Mucosa of descending colon (tissue), 3 donors: ENCODE measurements around the gene PLEKHM2. TPM values are rescaled to one million over a fixed set of nuclear protein-coding genes. Genes with fewer than 3 reads are reported as not detected.

Experiments
- ATAC-seq: fragments of 200-7000 bp; cut with Tn5 transposase; one replicate; pipeline ENCODE4 v1.9.1; 2020; ENCODE audit warnings: mild to moderate bottlenecking, moderate library complexity
- DNase-seq, 3 donors: peaks; one replicate each; pipeline ENCODE4 v3.0.0-alpha.2; 2020
- H3K36me3 ChIP-seq: fragments of 200-600 bp; one replicate; pipeline ENCODE4 v1.8.0; 2021; ENCODE audit warnings: low read depth, mild to moderate bottlenecking
- H3K4me1 ChIP-seq: fragments of 200-600 bp; one replicate; pipeline ENCODE4 v1.8.0; 2021; ENCODE audit warnings: low read depth, mild to moderate bottlenecking
- H3K4me3 ChIP-seq: fragments of 200-600 bp; one replicate; pipeline ENCODE4 v1.8.0; 2021; ENCODE audit warnings: mild to moderate bottlenecking
- H3K9me3 ChIP-seq: fragments of 200-600 bp; one replicate; pipeline ENCODE4 v1.8.0; 2021; ENCODE audit warnings: mild to moderate bottlenecking
- intact Hi-C, 2 donors: fragments of 100-400 bp; cut with DNase I in 1 of 2; cut with micrococcal nuclease in 1 of 2; formaldehyde crosslinking; loops; one replicate each; pipeline versions ENCODE4 v1.11.0 to v1.11.1; 2022; cut with DNase I, micrococcal nuclease
- total RNA-seq, 3 donors: library from RNA; stranded (reverse); fragmentation: NEBNext Ultra II Directional in 2 of 3; extraction: Animal tissue kit (Norgen Biotek cat#: 25700) in 2 of 3; gene quantifications; one replicate each; pipeline versions ENCODE4 v1.2.1 to v1.2.4, GENCODE V29; 2021 to 2023
- TF ChIP-seq, protein P1 (sequence below): fragments of 200-600 bp; IDR thresholded peaks from one replicate; pipeline ENCODE4 v1.8.0; 2022; ENCODE audit warnings: antibody characterized with exemption, mild to moderate bottlenecking
- donor health status: DM: no; HTN: no; CAD: no; lungs with moderate emphysema.
- donor health status: DM: no; HTN: no; CAD: no.
- donor health status: DM: no; HTN: yes; CAD: no.

The PLEKHM2 gene
- total RNA-seq, 3 donors from 2014 or later, result 32.2 to 57.3 (median 36.2) TPM

DNA sequence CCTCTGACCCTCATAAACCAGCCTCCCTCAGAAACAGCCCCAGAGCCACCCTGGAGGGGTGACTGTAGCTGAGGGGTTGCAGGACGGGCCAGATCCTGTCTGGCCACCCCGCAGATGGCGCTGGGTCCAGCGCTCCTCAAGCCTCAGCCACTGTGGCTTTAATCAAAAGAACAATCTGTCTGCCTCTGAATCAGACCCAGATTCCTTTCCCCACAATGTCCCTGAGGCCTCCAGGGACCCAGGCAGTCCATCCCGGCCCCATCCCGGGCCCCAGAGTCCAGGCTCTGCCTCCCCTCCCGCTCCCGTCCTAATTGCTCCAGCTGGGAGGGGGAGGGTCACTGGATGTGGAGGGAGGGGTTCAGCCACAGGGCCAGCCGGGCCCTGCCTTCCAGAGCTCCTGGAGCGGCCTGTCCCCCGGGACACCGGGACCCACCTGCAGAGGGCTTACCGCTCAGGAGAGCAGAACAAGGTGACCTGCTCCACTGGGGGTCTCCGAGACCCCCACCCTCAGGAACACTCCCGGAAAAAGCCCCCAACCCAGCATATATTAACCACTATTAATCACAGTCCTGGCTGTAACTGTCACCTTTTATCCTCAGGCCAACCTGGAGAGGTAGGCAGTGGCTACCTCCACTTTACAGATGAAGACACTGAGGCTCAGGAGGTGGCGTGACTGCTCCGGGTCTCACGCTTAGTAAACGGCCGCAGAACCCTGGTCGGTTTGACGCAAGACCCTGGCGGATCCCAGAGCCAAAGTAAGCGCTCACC is 73.6 kb downstream of the PLEKHM2 start:
- H3K4me1 ChIP-seq, result peaks cover 27% of the 10 kb centered on the region
- intact Hi-C loops, result no loop called here
- TF ChIP-seq, protein P1, sequence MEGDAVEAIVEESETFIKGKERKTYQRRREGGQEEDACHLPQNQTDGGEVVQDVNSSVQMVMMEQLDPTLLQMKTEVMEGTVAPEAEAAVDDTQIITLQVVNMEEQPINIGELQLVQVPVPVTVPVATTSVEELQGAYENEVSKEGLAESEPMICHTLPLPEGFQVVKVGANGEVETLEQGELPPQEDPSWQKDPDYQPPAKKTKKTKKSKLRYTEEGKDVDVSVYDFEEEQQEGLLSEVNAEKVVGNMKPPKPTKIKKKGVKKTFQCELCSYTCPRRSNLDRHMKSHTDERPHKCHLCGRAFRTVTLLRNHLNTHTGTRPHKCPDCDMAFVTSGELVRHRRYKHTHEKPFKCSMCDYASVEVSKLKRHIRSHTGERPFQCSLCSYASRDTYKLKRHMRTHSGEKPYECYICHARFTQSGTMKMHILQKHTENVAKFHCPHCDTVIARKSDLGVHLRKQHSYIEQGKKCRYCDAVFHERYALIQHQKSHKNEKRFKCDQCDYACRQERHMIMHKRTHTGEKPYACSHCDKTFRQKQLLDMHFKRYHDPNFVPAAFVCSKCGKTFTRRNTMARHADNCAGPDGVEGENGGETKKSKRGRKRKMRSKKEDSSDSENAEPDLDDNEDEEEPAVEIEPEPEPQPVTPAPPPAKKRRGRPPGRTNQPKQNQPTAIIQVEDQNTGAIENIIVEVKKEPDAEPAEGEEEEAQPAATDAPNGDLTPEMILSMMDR, result no peak
- no peaks in the 10 kb centered on the region for H3K36me3 ChIP-seq
- DNase-seq (peak; percentile 56 to 76 (median 69)), ATAC-seq (peak; percentile 56)
- peak overlapping the region; percentile 22 for H3K4me3 ChIP-seq
- no peaks in the 10 kb centered on the region for H3K9me3 ChIP-seq

GRCh38 chr1:15758343-15758931 is 74.3 kb downstream of the PLEKHM2 start, which contains the start of gene FBLIM1:
Gene FBLIM1, plus strand, starts transcription at chr1:15758795. Its CDS starts 6,189 bp downstream, at chr1:15764984.
- ATAC-seq (peak; percentile 8), DNase-seq (peak in 2 of 3 donors; percentile 46 to 49)
- H3K4me1 ChIP-seq, result peaks cover 33% of the 10 kb centered on the region
- peak within 1 kb of the TSS; percentile 36 for H3K4me3 ChIP-seq
- TF ChIP-seq, protein P1, result no peak
- H3K36me3 ChIP-seq, result no peaks in the 10 kb centered on the region
- H3K9me3 ChIP-seq, result no peaks in the 10 kb centered on the region
- intact Hi-C loops, result no loop called here

- H3K4me1 ChIP-seq, result peaks cover 40% of the 10 kb centered on the region
- peak overlapping the region; percentile 36 for H3K4me3 ChIP-seq
- intact Hi-C loops, result no loop called here
- TF ChIP-seq, protein P1, result no peak
- H3K9me3 ChIP-seq, result no peaks in the 10 kb centered on the region
- peak in 1 of 3 donors; percentile 48 for DNase-seq
- peak; percentile 2 for ATAC-seq
- peaks cover 1% of the 10 kb centered on the region for H3K36me3 ChIP-seq
These were observed 75.0 kb downstream of the PLEKHM2 start for GRCh38 chr1:15758953-15759661.

- intact Hi-C loops, result no loop called here
- ATAC-seq (no peak), DNase-seq (peak in 2 of 3 donors; percentile 58 to 62)
- Histone ChIP-seq H3K36me3 (peaks cover 12% of the 10 kb centered on the region), H3K4me3 (no peak overlapping the region), H3K4me1 (peaks cover 48% of the 10 kb centered on the region), H3K9me3 (no peaks in the 10 kb centered on the region)
- TF ChIP-seq, protein P1, result no peak
These were observed 76.5 kb downstream of the PLEKHM2 start for GRCh38 chr1:15760520-15761211.

DNA sequence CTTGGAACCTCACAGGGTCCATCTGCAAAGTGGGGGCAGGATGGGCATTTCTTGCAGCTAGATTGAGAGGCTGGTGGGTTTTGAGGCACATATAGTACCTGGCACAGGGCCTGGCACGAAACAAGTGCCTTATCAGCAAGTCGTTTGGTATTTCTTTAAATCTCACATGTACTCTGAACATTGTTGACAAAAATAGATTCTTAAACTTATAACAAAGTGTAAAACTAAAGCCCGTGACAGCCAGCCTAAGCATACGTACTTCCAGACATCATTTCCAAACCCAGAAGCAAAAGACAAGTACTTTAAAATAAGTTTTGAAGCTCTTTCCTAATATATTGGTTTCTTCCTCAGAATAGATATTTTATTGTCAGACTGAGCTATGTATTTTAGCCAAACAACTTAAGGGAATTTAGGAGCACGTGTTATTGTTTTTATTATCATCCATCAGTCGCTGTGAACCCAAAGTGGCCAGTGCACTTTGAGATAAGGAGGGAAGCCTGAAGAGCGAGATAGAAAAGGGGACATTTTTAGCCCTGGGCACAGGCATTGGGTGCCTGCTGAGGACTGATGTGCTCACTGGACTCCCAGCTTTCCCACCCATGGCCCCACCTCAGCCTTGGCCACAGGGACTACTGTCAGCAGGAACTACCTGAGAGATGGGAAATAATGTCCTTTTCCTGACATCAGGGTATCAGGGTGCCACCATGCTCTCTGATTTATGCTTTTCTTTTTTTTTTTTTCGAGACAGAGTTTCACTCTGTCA is 77.4 kb downstream of the PLEKHM2 start:
- ATAC-seq (no peak), DNase-seq (no peak)
- intact Hi-C loops, result no loop called here
- Histone ChIP-seq H3K9me3 (no peaks in the 10 kb centered on the region), H3K4me3 (no peak overlapping the region), H3K4me1 (peaks cover 46% of the 10 kb centered on the region), H3K36me3 (peaks cover 15% of the 10 kb centered on the region)
- TF ChIP-seq, protein P1, result no peak
